GM12878 (cell line): ENCODE data around the gene CUTC. TPM values are rescaled to one million over a fixed set of nuclear protein-coding genes. Genes with fewer than 3 reads are reported as not detected.

Experiments used
- ATAC-seq: fragments of 200-7000 bp; cut with Tn5 transposase; 3 replicates; pipeline ENCODE4 v1.9.1; 2020; ENCODE audit warnings: mild to moderate bottlenecking, moderate library complexity
- BruUV-seq: library from RNA; stranded (reverse); fragments of 400-500 nt; replicated peaks from 2 replicates; lab custom pipeline; 2021; lab: Mats Ljungman, UMichigan
- CTCF ChIA-PET: fragments of 300-600 bp; sonication (Branson Sonifier 250); formaldehyde crosslinking; extraction: SDS; loops from one replicate; lab custom pipeline; 2021; ENCODE audit warnings: inconsistent platforms; lab: Yijun Ruan, JAX
- POLR2A ChIA-PET: fragments of 350-600 bp; formaldehyde crosslinking; extraction: SDS; loops from one replicate; lab custom pipeline; 2021; ENCODE audit warnings: inconsistent platforms; lab: Charles Lee
- RAD21 ChIA-PET: fragments of 300-600 bp; sonication (Branson Sonifier 250); formaldehyde crosslinking; loops from one replicate; lab custom pipeline; 2023; ENCODE audit warnings: antibody characterized with exemption; ENCODE audit not compliant: unreplicated experiment; lab: Charles Lee
- SMC1A ChIA-PET: fragments of 300-600 bp; sonication (Branson Sonifier 250); formaldehyde crosslinking; loops from one replicate; lab custom pipeline; 2023; ENCODE audit not compliant: unreplicated experiment, uncharacterized antibody; lab: Charles Lee
- DNase-seq: peaks from one replicate; pipeline ENCODE4 v3.0.0-alpha.2; 2011; ENCODE audit warnings: low read depth, low spot score
- FAIRE-seq: peaks from 3 replicates; lab custom pipeline; 2011; peaks lifted over from hg19 to GRCh38; lab: Jason Lieb, UNC
- H2AFZ ChIP-seq: 2 replicates; pipeline ENCODE4 v1.6.0; 2011; ENCODE audit warnings: low read depth, low read length, control low read depth; ENCODE audit not compliant: control insufficient read depth
- H3K27ac ChIP-seq: 2 replicates; pipeline ENCODE4 v1.5.1; 2011; ENCODE audit warnings: control low read depth; ENCODE audit not compliant: control insufficient read depth, insufficient read depth
- H3K27me3 ChIP-seq, 2 experiments: replicated peaks in 1 of 2; 2 replicates each; pipeline versions ENCODE4 v1.6.0 to v1.6.1; 2011; ENCODE audit warnings: low read length in 1 of 2; ENCODE audit not compliant: control insufficient read depth in 2 of 2, insufficient read depth in 2 of 2
- H3K36me3 ChIP-seq, 2 experiments: 2 replicates each; pipeline ENCODE4 v1.5.1; 2011; ENCODE audit warnings: low read length in 1 of 2; ENCODE audit not compliant: control insufficient read depth in 2 of 2, insufficient read depth in 2 of 2
- H3K4me1 ChIP-seq: 2 replicates; pipeline ENCODE4 v1.6.1; 2011; ENCODE audit warnings: mild to moderate bottlenecking, low read length, moderate library complexity, mixed read lengths; ENCODE audit not compliant: control insufficient read depth, insufficient read depth
- H3K4me2 ChIP-seq: 2 replicates; pipeline ENCODE4 v1.6.0; 2011; ENCODE audit warnings: control low read depth; ENCODE audit not compliant: control insufficient read depth, insufficient read depth
- H3K4me3 ChIP-seq: fragments of 200-600 bp; sonication (generic); 2 replicates; pipeline ENCODE4 v1.5.1; 2016
- H3K79me2 ChIP-seq: 2 replicates; pipeline ENCODE4 v1.6.0; 2011; ENCODE audit warnings: low read length; ENCODE audit not compliant: control insufficient read depth, insufficient read depth
- H3K9ac ChIP-seq: 2 replicates; pipeline ENCODE4 v1.8.0; 2011; ENCODE audit warnings: low read length, control low read depth, mixed read lengths; ENCODE audit not compliant: control insufficient read depth, insufficient read depth
- H3K9me3 ChIP-seq: replicated peaks from 3 replicates; pipeline ENCODE4 v1.5.1; 2011; ENCODE audit warnings: mild to moderate bottlenecking, low read length; ENCODE audit not compliant: control insufficient read depth, insufficient read depth
- H4K20me1 ChIP-seq: 2 replicates; pipeline ENCODE4 v1.6.0; 2011; ENCODE audit not compliant: control insufficient read depth, insufficient read depth
- ATF7 ChIP-seq: fragments of 450-650 bp; IDR thresholded peaks from 2 replicates; pipeline ENCODE4 v1.6.1; 2016; ENCODE audit warnings: low read depth, mild to moderate bottlenecking
- BACH1 ChIP-seq: fragments of 450-650 bp; IDR thresholded peaks from 2 replicates; pipeline ENCODE4 v1.6.1; 2017; ENCODE audit warnings: mild to moderate bottlenecking, borderline replicate concordance
- EED ChIP-seq: sonication (generic); IDR thresholded peaks from 2 replicates; pipeline ENCODE4 v1.6.1; 2016; ENCODE audit warnings: antibody characterized with exemption, low read depth
- HCFC1 ChIP-seq: fragments of 150-350 bp; IDR thresholded peaks from 2 replicates; pipeline ENCODE4 v1.6.1; 2014; ENCODE audit warnings: low read length
- HDGF ChIP-seq: fragments of 450-650 bp; IDR thresholded peaks from 2 replicates; pipeline ENCODE4 v1.6.1; 2016; ENCODE audit warnings: antibody characterized with exemption
- JUNB ChIP-seq: IDR thresholded peaks from 2 replicates; pipeline ENCODE4 v1.6.1; 2016; ENCODE audit warnings: antibody characterized with exemption, mild to moderate bottlenecking
- NBN ChIP-seq: fragments of 450-650 bp; IDR thresholded peaks from 2 replicates; pipeline ENCODE4 v1.6.1; 2016
- NR2C1 ChIP-seq: fragments of 450-650 bp; IDR thresholded peaks from 2 replicates; pipeline ENCODE4 v1.6.1; 2017; ENCODE audit warnings: antibody characterized with exemption, mild to moderate bottlenecking, moderate library complexity
- NR2F1 ChIP-seq: fragments of 450-650 bp; conservative IDR thresholded peaks from 2 replicates; pipeline ENCODE4 v1.6.1; 2017; ENCODE audit warnings: mild to moderate bottlenecking
- NRF1 ChIP-seq: conservative IDR thresholded peaks from 2 replicates; pipeline ENCODE4 v1.6.1; 2011; ENCODE audit warnings: mild to moderate bottlenecking, low read depth, low read length, improper control_type of control experiment
- POLR2A ChIP-seq: IDR thresholded peaks from 2 replicates; pipeline ENCODE4 v1.6.1; 2011; ENCODE audit warnings: low read depth, mild to moderate bottlenecking, low read length
- RUNX3 ChIP-seq: IDR thresholded peaks from 2 replicates; pipeline ENCODE4 v1.6.1; 2012; ENCODE audit warnings: low read length, inconsistent platforms
- SMC3 ChIP-seq: IDR thresholded peaks from 2 replicates; pipeline ENCODE4 v1.6.1; 2011; ENCODE audit warnings: low read length, improper control_type of control experiment, borderline replicate concordance
- SREBF1 ChIP-seq: IDR thresholded peaks from 2 replicates; pipeline ENCODE4 v1.6.1; 2012; ENCODE audit warnings: mild to moderate bottlenecking, low read length
- STAT3 ChIP-seq: IDR thresholded peaks from 2 replicates; pipeline ENCODE4 v1.6.1; 2011; ENCODE audit warnings: low read depth, low read length, improper control_type of control experiment
- TAF1 ChIP-seq: IDR thresholded peaks from 2 replicates; pipeline ENCODE4 v1.6.1; 2011; ENCODE audit warnings: mild to moderate bottlenecking, low read depth, low read length, borderline replicate concordance
- TCF3 ChIP-seq: IDR thresholded peaks from 2 replicates; pipeline ENCODE4 v1.6.1; 2012; ENCODE audit warnings: low read depth, mild to moderate bottlenecking, low read length, borderline replicate concordance; ENCODE audit not compliant: insufficient read depth
- WGBS: methylation state at CpG from one replicate; pipeline ENCODE4 v1.1.6; 2016; ENCODE audit warnings: low lambda C conversion rate; ENCODE audit not compliant: insufficient replicate concordance, insufficient coverage; ENCODE audit errors: missing lambda C conversion rate; 5-methylcytosine and 5-hydroxymethylcytosine counted together
- in situ Hi-C: fragments of 300-500 bp; cut with MboI; formaldehyde crosslinking; loops from 9 replicates; pipeline ENCODE4 v1.14.3; 2018; ENCODE audit warnings: mixed read lengths
- intact Hi-C: fragments of 100-400 bp; cut with micrococcal nuclease; formaldehyde crosslinking; loops from one replicate; pipeline ENCODE4 v1.14.2; 2022; ENCODE audit not compliant: unreplicated experiment
- polyA plus RNA-seq, 11 experiments: library from polyadenylated mRNA; depleted of rRNA in 4 of 11; unstranded in 6 of 11; stranded (reverse) in 5 of 11; fragments of >200 nt; fragmentation: Nextera tagmentation in 4 of 11; fragmentation: Illumina TruSeq in 1 of 11; extraction: Ambion mirVana in 4 of 11; extraction: Trizol in 1 of 11; gene quantifications; 1 replicate in 1 of 11; 2 replicates in 10 of 11; pipeline versions ENCODE4 v1.2.1 to v1.2.3, GENCODE V29; 2011 to 2016; ENCODE audit warnings: inconsistent platforms in 2 of 11, missing spikeins in 2 of 11, low read depth in 1 of 11
- total RNA-seq, 4 experiments: library from RNA; depleted of rRNA in 3 of 4; stranded (reverse); fragments of >200 nt in 3 of 4; fragmentation: Illumina TruSeq in 1 of 4; extraction: Trizol in 1 of 4; gene quantifications; 2 replicates each; pipeline versions ENCODE4 v1.2.1 to v1.2.3, GENCODE V29; 2013 to 2021
- TF ChIP-seq, protein P1 (sequence below): IDR thresholded peaks from 2 replicates; pipeline ENCODE4 v1.6.1; 2012; ENCODE audit warnings: low read length, inconsistent platforms

The CUTC gene
- total and polyA plus RNA-seq, 10 of the 15 experiments (the other 5 are each of a cell fraction or from before 2014, with no cell fraction given) = 23.8 to 71.7 (median 40.8) TPM

DNA sequence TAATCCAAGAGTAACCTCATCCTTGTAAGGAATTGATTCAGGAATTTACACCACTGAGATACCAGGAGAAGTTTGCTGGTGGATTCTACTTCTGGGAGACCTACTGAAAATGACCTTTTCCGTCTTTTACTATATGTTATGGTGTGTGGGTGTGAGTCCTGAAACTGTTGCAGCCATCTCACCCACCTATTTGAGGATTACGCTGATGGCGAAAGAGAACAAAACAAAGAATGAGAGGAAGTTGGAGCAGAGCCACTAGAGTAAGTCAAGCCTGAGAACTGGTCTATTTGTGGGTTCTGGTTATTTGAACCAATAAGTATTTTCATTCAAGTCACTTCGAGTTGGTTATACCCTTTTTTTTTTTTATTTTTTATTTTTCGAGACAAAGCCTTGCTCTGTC lies 37.7 kb downstream of the CUTC start (continued):
- TF ChIP-seq EED = no peak
- no peak for TF ChIP-seq NR2C1
- no peak for TF ChIP-seq HDGF
- TF ChIP-seq TAF1 = no peak
- no peak for TF ChIP-seq SMC3
- no peak for TF ChIP-seq BACH1
- TF ChIP-seq, protein P1, sequence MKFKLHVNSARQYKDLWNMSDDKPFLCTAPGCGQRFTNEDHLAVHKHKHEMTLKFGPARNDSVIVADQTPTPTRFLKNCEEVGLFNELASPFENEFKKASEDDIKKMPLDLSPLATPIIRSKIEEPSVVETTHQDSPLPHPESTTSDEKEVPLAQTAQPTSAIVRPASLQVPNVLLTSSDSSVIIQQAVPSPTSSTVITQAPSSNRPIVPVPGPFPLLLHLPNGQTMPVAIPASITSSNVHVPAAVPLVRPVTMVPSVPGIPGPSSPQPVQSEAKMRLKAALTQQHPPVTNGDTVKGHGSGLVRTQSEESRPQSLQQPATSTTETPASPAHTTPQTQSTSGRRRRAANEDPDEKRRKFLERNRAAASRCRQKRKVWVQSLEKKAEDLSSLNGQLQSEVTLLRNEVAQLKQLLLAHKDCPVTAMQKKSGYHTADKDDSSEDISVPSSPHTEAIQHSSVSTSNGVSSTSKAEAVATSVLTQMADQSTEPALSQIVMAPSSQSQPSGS = no peak
- TF ChIP-seq NBN = no peak
- TF ChIP-seq NRF1 = no peak

DNA sequence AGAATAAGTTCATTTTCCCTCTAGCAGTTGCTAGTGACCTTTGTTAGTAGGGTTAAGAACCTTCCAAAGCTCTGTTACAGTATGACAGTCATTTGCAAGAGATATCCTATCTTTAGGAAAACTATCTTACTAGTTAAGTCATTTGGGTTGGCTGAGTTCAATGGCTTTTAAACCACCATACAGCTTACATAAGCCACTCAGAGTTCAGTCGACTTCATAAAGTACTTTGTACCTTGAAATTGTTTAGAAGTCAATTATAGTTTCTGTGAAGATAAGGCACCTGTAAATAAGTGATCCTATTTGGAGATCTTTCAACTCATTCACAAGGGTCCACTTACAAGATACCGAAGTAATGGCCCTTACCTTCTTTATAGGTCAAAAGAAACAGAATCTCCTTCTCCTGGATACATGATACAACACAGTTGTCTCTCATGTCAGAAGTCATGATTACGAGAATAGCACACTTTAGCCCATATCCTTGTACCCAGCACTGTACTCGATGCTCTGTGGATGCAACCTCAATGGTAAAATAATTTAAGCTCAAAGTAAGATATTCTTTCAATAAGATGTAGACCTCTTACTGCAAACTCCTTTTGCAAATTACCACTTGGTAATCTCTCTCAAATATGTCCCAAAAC lies 38.5 kb downstream of the CUTC start:
- ATAC-seq (no peak), FAIRE-seq (no peak), DNase-seq (no peak)
- no peak overlapping the region for H2AFZ ChIP-seq
- H3K4me1 ChIP-seq = peaks cover 13% of the 10 kb centered on the region
- BruUV-seq = no TSS peak
- no peaks in the 10 kb centered on the region for H3K27me3 ChIP-seq
- no peaks in the 10 kb centered on the region for H4K20me1 ChIP-seq
- no peak overlapping the region for H3K9ac ChIP-seq
- intact Hi-C loops (no loop called here), in situ Hi-C loops (no loop called here)
- POLR2A ChIA-PET = no interaction called here
- no peak overlapping the region for H3K27ac ChIP-seq
- no peak overlapping the region for H3K4me2 ChIP-seq
- CTCF ChIA-PET = no interaction called here
- SMC1A ChIA-PET = no interaction called here
- no peak overlapping the region for H3K4me3 ChIP-seq
- H3K79me2 ChIP-seq = no peaks in the 10 kb centered on the region
- no peaks in the 10 kb centered on the region for H3K9me3 ChIP-seq
- RAD21 ChIA-PET = no interaction called here
- H3K36me3 ChIP-seq = no peaks in the 10 kb centered on the region
- WGBS = 85% methylated on average over 4 of the region's 4 CpGs
- TF ChIP-seq TCF3 (no peak), STAT3 (no peak), NR2F1 (no peak), JUNB (no peak), SREBF1 (no peak), RUNX3 (no peak), HCFC1 (no peak), ATF7 (no peak), POLR2A (no peak)
- TF ChIP-seq, protein P1 = no peak
